Gastrocnemius medialis (tissue), 4 donors: Measurements from ENCODE around the gene ZNF778. TPM values are rescaled to one million over a fixed set of nuclear protein-coding genes. Genes with fewer than 3 reads are reported as not detected.

Experiments used
- ATAC-seq, 2 donors: fragments of 150-250 bp; one replicate each; pipeline ENCODE4 v1.9.1; 2016
- DNase-seq, 2 donors: peaks; one replicate each; pipeline ENCODE4 v3.0.0-alpha.2; 2019
- H3K27ac ChIP-seq, 4 donors: fragments of 200-600 bp; sonication (generic); 1 replicate in 1 of 4; 2 replicates in 3 of 4; pipeline ENCODE4 v1.5.1; 2016 to 2018; ENCODE audit warnings: mild to moderate bottlenecking in 2 of 4, moderate library complexity in 1 of 4
- H3K27me3 ChIP-seq, 3 donors: fragments of 200-600 bp; sonication (generic) in 2 of 3; 1 replicate in 1 of 3; 2 replicates in 2 of 3; pipeline versions ENCODE4 v1.5.1 to v1.6.0; 2016 to 2019; ENCODE audit warnings: mild to moderate bottlenecking in 1 of 3, moderate library complexity in 1 of 3
- H3K36me3 ChIP-seq, 2 donors: fragments of 200-600 bp; sonication (generic) in 1 of 2; one replicate each; pipeline ENCODE4 v1.5.1; 2017 to 2018
- H3K4me1 ChIP-seq, 2 donors: fragments of 200-600 bp; sonication (generic) in 1 of 2; one replicate each; pipeline ENCODE4 v1.5.1; 2016 to 2017; ENCODE audit warnings: mild to moderate bottlenecking in 2 of 2
- H3K4me3 ChIP-seq, 4 donors: fragments of 200-600 bp; sonication (generic) in 3 of 4; 1 replicate in 1 of 4; 2 replicates in 3 of 4; pipeline ENCODE4 v1.5.1; 2016 to 2019; ENCODE audit warnings: mild to moderate bottlenecking in 2 of 4
- H3K9me3 ChIP-seq, 3 donors: fragments of 200-600 bp; sonication (generic) in 2 of 3; 1 replicate in 1 of 3; 2 replicates in 2 of 3; pipeline ENCODE4 v1.5.1; 2016 to 2019
- CTCF ChIP-seq, 5 experiments: fragments of 450-650 bp in 3 of 5; fragments of 200-600 bp in 2 of 5; sonication (generic) in 2 of 5; IDR thresholded peaks in 4 of 5; conservative IDR thresholded peaks in 1 of 5; 1 replicate in 4 of 5; 2 replicates in 1 of 5; pipeline ENCODE4 v1.5.1; 2016 to 2019; ENCODE audit warnings: antibody characterized with exemption in 5 of 5, mild to moderate bottlenecking in 3 of 5, moderate library complexity in 3 of 5
- POLR2A ChIP-seq, 2 donors: fragments of 450-650 bp; IDR thresholded peaks; one replicate each; pipeline ENCODE4 v1.6.1; 2017; ENCODE audit warnings: antibody characterized with exemption in 2 of 2, mild to moderate bottlenecking in 2 of 2, moderate library complexity in 2 of 2
- in situ Hi-C, 4 donors: fragments of 200-750 bp; cut with MboI; loops; one replicate each; pipeline versions ENCODE4 v1.15.0 to v1.8.0; 2017; ENCODE audit warnings: low sequenced_read_pairs in 4 of 4
- intact Hi-C: fragments of 100-400 bp; cut with DNase I; formaldehyde crosslinking; loops from one replicate; pipeline ENCODE4 v1.15.1; 2023; ENCODE audit warnings: low total_unique reads
- total RNA-seq, 4 donors: library from RNA; depleted of rRNA; stranded (reverse); fragments of >200 nt; gene quantifications; one replicate each; pipeline versions ENCODE4 v1.1.0 to v1.2.3, GENCODE V29; 2016

The ZNF778 gene
- total RNA-seq, 4 donors from 2014 or later = 10.7 to 21.3 (median 17.9) TPM

GRCh38 chr16:89174055-89174827 is 43.3 kb upstream of the ZNF778 start:
- DNase-seq (no peak), ATAC-seq (no peak)
- H3K36me3 ChIP-seq = no peaks in the 10 kb centered on the region
- no peak overlapping the region for H3K4me3 ChIP-seq
- H3K27me3 ChIP-seq = peaks cover 3 to 5% (median 4%) of the 10 kb centered on the region in 3 donors
- H3K9me3 ChIP-seq = no peaks in the 10 kb centered on the region
- peaks cover 35 to 48% of the 10 kb centered on the region in 2 donors for H3K4me1 ChIP-seq
- in situ Hi-C loops = no loop called here
- H3K27ac ChIP-seq = peak overlapping the region; percentile 91 to 99 (median 96)
- intact Hi-C loops = no loop called here
- TF ChIP-seq POLR2A (IDR thresholded peaks at IDR 0.05) (no peak), CTCF (IDR thresholded peaks at IDR 0.05 in 4 of 5, conservative IDR thresholded peaks at IDR 0.05 in 1 of 5) (no peak)

GRCh38 chr16:89174877-89175276 is 42.6 kb upstream of the ZNF778 start:
- TF ChIP-seq POLR2A (IDR thresholded peaks at IDR 0.05) = no peak
- no peak for TF ChIP-seq CTCF (IDR thresholded peaks at IDR 0.05 in 4 of 5, conservative IDR thresholded peaks at IDR 0.05 in 1 of 5)
- intact Hi-C loops = no loop called here
- in situ Hi-C loops = no loop called here
- ATAC-seq = no peak
- peaks cover 2 to 4% (median 3%) of the 10 kb centered on the region in 3 donors for H3K27me3 ChIP-seq
- H3K36me3 ChIP-seq = no peaks in the 10 kb centered on the region
- peak overlapping the region; percentile 91 to 99 (median 96) for H3K27ac ChIP-seq
- DNase-seq = no peak
- H3K9me3 ChIP-seq = no peaks in the 10 kb centered on the region
- H3K4me3 ChIP-seq = peak overlapping the region in 2 of 4 donors; percentile 28 to 37
- peaks cover 35 to 48% of the 10 kb centered on the region in 2 donors for H3K4me1 ChIP-seq

- intact Hi-C loops = no loop called here
- peak overlapping the region; percentile 91 to 99 (median 96) for H3K27ac ChIP-seq
- DNase-seq (no peak), ATAC-seq (peak in 1 of 2 donors; percentile 21)
- peaks cover 0 to 1% (median 1%) of the 10 kb centered on the region in 3 donors for H3K27me3 ChIP-seq
- H3K4me1 ChIP-seq = peaks cover 35 to 47% of the 10 kb centered on the region in 2 donors
- in situ Hi-C loops = no loop called here
- H3K36me3 ChIP-seq = no peaks in the 10 kb centered on the region
- H3K9me3 ChIP-seq = no peaks in the 10 kb centered on the region
- TF ChIP-seq POLR2A (IDR thresholded peaks at IDR 0.05) (no peak), CTCF (IDR thresholded peaks at IDR 0.05 in 4 of 5, conservative IDR thresholded peaks at IDR 0.05 in 1 of 5) (no peak)
- peak overlapping the region in 2 of 4 donors; percentile 28 to 37 for H3K4me3 ChIP-seq
Observed at GRCh38 chr16:89175280-89176146, 42.0 kb upstream of the ZNF778 start.

GRCh38 chr16:89176147-89176690 is 41.3 kb upstream of the ZNF778 start:
- DNase-seq = peak in 1 of 2 donors; percentile 61
- no peaks in the 10 kb centered on the region for H3K9me3 ChIP-seq
- H3K4me3 ChIP-seq = peak overlapping the region in 2 of 4 donors; percentile 28 to 37
- H3K36me3 ChIP-seq = no peaks in the 10 kb centered on the region
- ATAC-seq = no peak
- in situ Hi-C loops = no loop called here
- no peaks in the 10 kb centered on the region for H3K27me3 ChIP-seq
- TF ChIP-seq POLR2A (IDR thresholded peaks at IDR 0.05) (no peak), CTCF (IDR thresholded peaks at IDR 0.05 in 4 of 5, conservative IDR thresholded peaks at IDR 0.05 in 1 of 5) (no peak)
- intact Hi-C loops = no loop called here
- H3K27ac ChIP-seq = peak overlapping the region; percentile 91 to 99 (median 96)
- peaks cover 31 to 42% of the 10 kb centered on the region in 2 donors for H3K4me1 ChIP-seq
